Esophagus squamous epithelium (tissue), 5 donors: ENCODE measurements around the gene PLCB4. TPM values are rescaled to one million over a fixed set of nuclear protein-coding genes. Genes with fewer than 3 reads are reported as not detected.
A peak's percentile ranks its signal among the peaks of the same experiment; 100 is the strongest.

Experiments used
- DNase-seq: peaks from one replicate; lab custom pipeline; 2025; lab: John Stamatoyannopoulos, UW
- H3K27ac ChIP-seq, 4 donors: fragments of 200-600 bp; sonication (generic); one replicate each; pipeline ENCODE4 v1.5.1; 2016 to 2019; ENCODE audit warnings: mild to moderate bottlenecking in 1 of 4
- H3K27me3 ChIP-seq, 4 donors: fragments of 200-600 bp; sonication (generic); 1 replicate in 3 of 4; 2 replicates in 1 of 4; pipeline versions ENCODE4 v1.5.1 to v1.6.0; 2017 to 2021; ENCODE audit warnings: antibody characterized with exemption in 1 of 4
- H3K36me3 ChIP-seq, 3 donors: fragments of 200-600 bp; sonication (generic); one replicate each; pipeline ENCODE4 v1.5.1; 2016 to 2019
- H3K4me1 ChIP-seq, 3 donors: fragments of 200-600 bp; sonication (generic); one replicate each; pipeline ENCODE4 v1.5.1; 2017 to 2019
- H3K4me3 ChIP-seq, 4 donors: fragments of 200-600 bp; sonication (generic); 1 replicate in 3 of 4; 2 replicates in 1 of 4; pipeline ENCODE4 v1.5.1; 2016 to 2019; ENCODE audit warnings: mild to moderate bottlenecking in 2 of 4, moderate library complexity in 1 of 4
- H3K9me3 ChIP-seq, 3 donors: fragments of 200-600 bp; sonication (generic); one replicate each; pipeline ENCODE4 v1.5.1; 2016 to 2019
- CTCF ChIP-seq, 6 experiments: fragments of 450-650 bp in 4 of 6; fragments of 200-600 bp in 2 of 6; sonication (generic) in 2 of 6; IDR thresholded peaks; one replicate each; pipeline ENCODE4 v1.5.1; 2016 to 2019; ENCODE audit warnings: antibody characterized with exemption in 6 of 6, mild to moderate bottlenecking in 4 of 6, moderate library complexity in 4 of 6
- POLR2A ChIP-seq, 4 donors: fragments of 450-650 bp; IDR thresholded peaks; one replicate each; pipeline ENCODE4 v1.6.1; 2017; ENCODE audit warnings: antibody characterized with exemption in 4 of 4, mild to moderate bottlenecking in 4 of 4, moderate library complexity in 3 of 4
- WGBS, 2 donors: methylation state at CpG; one replicate each; pipeline ENCODE4 v1.1.5; 2018; 5-methylcytosine and 5-hydroxymethylcytosine counted together
- intact Hi-C: fragments of 100-400 bp; cut with DNase I; formaldehyde crosslinking; loops from one replicate; pipeline ENCODE4 v1.15.0; 2022
- total RNA-seq, 4 donors: library from RNA; depleted of rRNA; stranded (reverse); fragments of >200 nt; gene quantifications; one replicate each; pipeline ENCODE4 v1.1.0, GENCODE V29; 2016
- donor health status: DM: yes; HTN: yes; CAD: no.

PLCB4 gene
- total RNA-seq, 4 donors from 2014 or later: 1.1 to 13.7 (median 2.8) TPM

- 21 to 28% methylated on average over 20 to 22 of the region's 34 CpGs for WGBS, 2 donors
- peaks cover 0 to 68% (median 9%) of the 10 kb centered on the region in 4 donors for H3K27me3 ChIP-seq
These were observed 437.5 kb downstream of the PLCB4 start for GRCh38 chr20:9506280-9506821.

GRCh38 chr20:9506964-9507369 is 438.1 kb downstream of the PLCB4 start:
- H3K4me3 ChIP-seq: peak overlapping the region in 2 of 4 donors; percentile 5 to 37
- DNase-seq: no peak
- peaks cover 0 to 27% (median 5%) of the 10 kb centered on the region in 3 donors for H3K4me1 ChIP-seq
- 13 to 25% methylated on average over 4 to 5 of the region's 31 CpGs for WGBS, 2 donors
- TF ChIP-seq CTCF (IDR thresholded peaks at IDR 0.05) (no peak), POLR2A (IDR thresholded peaks at IDR 0.05) (no peak)
- H3K9me3 ChIP-seq: no peaks in the 10 kb centered on the region
- H3K27me3 ChIP-seq: peaks cover 0 to 74% (median 9%) of the 10 kb centered on the region in 4 donors
- no peaks in the 10 kb centered on the region for H3K36me3 ChIP-seq
- intact Hi-C loops: no loop called here
- H3K27ac ChIP-seq: no peak overlapping the region

More at GRCh38 chr20:9506280-9506821, 437.5 kb downstream of the PLCB4 start:
- peak overlapping the region in 2 of 4 donors; percentile 5 to 37 for H3K4me3 ChIP-seq
- H3K9me3 ChIP-seq: no peaks in the 10 kb centered on the region
- H3K36me3 ChIP-seq: no peaks in the 10 kb centered on the region
- intact Hi-C loops: no loop called here
- no peak overlapping the region for H3K27ac ChIP-seq
- H3K4me1 ChIP-seq: peaks cover 0 to 27% (median 5%) of the 10 kb centered on the region in 3 donors
- TF ChIP-seq CTCF (IDR thresholded peaks at IDR 0.05) (no peak), POLR2A (IDR thresholded peaks at IDR 0.05) (no peak)
- no peak for DNase-seq

- H3K27me3 ChIP-seq: peaks cover 0 to 78% (median 9%) of the 10 kb centered on the region in 4 donors
- DNase-seq: no peak
These were observed 438.8 kb downstream of the PLCB4 start for GRCh38 chr20:9507544-9508239.

GRCh38 chr20:9508240-9508661 is 439.4 kb downstream of the PLCB4 start:
- no peak for TF ChIP-seq POLR2A (IDR thresholded peaks at IDR 0.05)
- TF ChIP-seq CTCF (IDR thresholded peaks at IDR 0.05): no peak
- Histone ChIP-seq H3K4me3 (no peak overlapping the region), H3K4me1 (peaks cover 0 to 27% (median 5%) of the 10 kb centered on the region in 3 donors), H3K27me3 (peaks cover 0 to 83% (median 9%) of the 10 kb centered on the region in 4 donors), H3K27ac (no peak overlapping the region), H3K9me3 (no peaks in the 10 kb centered on the region), H3K36me3 (no peaks in the 10 kb centered on the region)
- no peak for DNase-seq
- intact Hi-C loops: no loop called here
- WGBS, 2 donors: 7 to 8% methylated on average over 5 to 6 of the region's 23 CpGs

More at GRCh38 chr20:9507544-9508239, 438.8 kb downstream of the PLCB4 start:
- peaks cover 0 to 27% (median 5%) of the 10 kb centered on the region in 3 donors for H3K4me1 ChIP-seq
- TF ChIP-seq POLR2A (IDR thresholded peaks at IDR 0.05) (no peak), CTCF (IDR thresholded peaks at IDR 0.05) (no peak)
- no peaks in the 10 kb centered on the region for H3K36me3 ChIP-seq
- intact Hi-C loops: no loop called here
- H3K9me3 ChIP-seq: no peaks in the 10 kb centered on the region
- H3K4me3 ChIP-seq: no peak overlapping the region
- WGBS, 2 donors: 0 to 10% methylated on average over 1 to 17 of the region's 37 CpGs
- H3K27ac ChIP-seq: no peak overlapping the region

- Histone ChIP-seq H3K36me3 (no peaks in the 10 kb centered on the region), H3K4me1 (peaks cover 0 to 27% (median 5%) of the 10 kb centered on the region in 3 donors), H3K4me3 (no peak overlapping the region), H3K9me3 (no peaks in the 10 kb centered on the region), H3K27me3 (peaks cover 0 to 88% (median 9%) of the 10 kb centered on the region in 4 donors), H3K27ac (no peak overlapping the region)
- no peak for TF ChIP-seq POLR2A (IDR thresholded peaks at IDR 0.05)
- TF ChIP-seq CTCF (IDR thresholded peaks at IDR 0.05): no peak
- no peak for DNase-seq
- 25 to 44% methylated on average over 20 to 21 of the region's 30 CpGs for whole genome bisulfite sequencing, 2 donors
- intact Hi-C loops: no loop called here
These were observed 439.9 kb downstream of the PLCB4 start for GRCh38 chr20:9508696-9509178.
